ENCODE measurements around the gene KRTAP19-6.

DNA sequence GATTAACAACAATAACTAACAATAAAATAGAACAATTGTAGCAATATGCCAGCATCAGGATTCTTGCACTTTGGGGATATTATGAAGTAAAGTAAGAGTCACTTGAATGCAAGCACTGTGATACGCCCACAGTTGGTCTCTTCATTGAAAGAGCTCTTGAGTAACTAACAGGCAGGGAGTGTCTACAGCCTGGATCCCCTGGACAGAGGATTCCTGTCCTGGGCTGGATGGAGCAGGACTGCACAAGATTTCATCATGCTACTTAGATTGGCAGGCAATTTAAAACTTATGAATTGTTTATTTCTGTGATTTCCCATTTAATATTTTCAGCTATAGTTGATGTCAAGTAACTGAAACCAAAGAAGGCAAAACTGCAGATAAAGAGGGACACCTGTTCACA lies 26.0 kb downstream of the KRTAP19-6 start:
- TF ChIP-seq, protein P1, sequence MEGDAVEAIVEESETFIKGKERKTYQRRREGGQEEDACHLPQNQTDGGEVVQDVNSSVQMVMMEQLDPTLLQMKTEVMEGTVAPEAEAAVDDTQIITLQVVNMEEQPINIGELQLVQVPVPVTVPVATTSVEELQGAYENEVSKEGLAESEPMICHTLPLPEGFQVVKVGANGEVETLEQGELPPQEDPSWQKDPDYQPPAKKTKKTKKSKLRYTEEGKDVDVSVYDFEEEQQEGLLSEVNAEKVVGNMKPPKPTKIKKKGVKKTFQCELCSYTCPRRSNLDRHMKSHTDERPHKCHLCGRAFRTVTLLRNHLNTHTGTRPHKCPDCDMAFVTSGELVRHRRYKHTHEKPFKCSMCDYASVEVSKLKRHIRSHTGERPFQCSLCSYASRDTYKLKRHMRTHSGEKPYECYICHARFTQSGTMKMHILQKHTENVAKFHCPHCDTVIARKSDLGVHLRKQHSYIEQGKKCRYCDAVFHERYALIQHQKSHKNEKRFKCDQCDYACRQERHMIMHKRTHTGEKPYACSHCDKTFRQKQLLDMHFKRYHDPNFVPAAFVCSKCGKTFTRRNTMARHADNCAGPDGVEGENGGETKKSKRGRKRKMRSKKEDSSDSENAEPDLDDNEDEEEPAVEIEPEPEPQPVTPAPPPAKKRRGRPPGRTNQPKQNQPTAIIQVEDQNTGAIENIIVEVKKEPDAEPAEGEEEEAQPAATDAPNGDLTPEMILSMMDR (IDR thresholded peaks at IDR 0.05): no peak
- no peak for TF ChIP-seq POLR2A (IDR thresholded peaks at IDR 0.05)

Data from right lobe of liver (tissue), 4 donors.